GM12878 (cell line): ENCODE data around the gene GRIK1. TPM values are rescaled to one million over a fixed set of nuclear protein-coding genes. Genes with fewer than 3 reads are reported as not detected.
"Not testable (repeated sequence)": the region's sequence is repeated elsewhere in the genome, so short reads cannot be mapped to it uniquely, and the experiment has no call there.

Experiments used
- ATAC-seq: fragments of 200-7000 bp; cut with Tn5 transposase; 3 replicates; pipeline ENCODE4 v1.9.1; 2020; ENCODE audit warnings: mild to moderate bottlenecking, moderate library complexity
- BruUV-seq: library from RNA; stranded (reverse); fragments of 400-500 nt; replicated peaks from 2 replicates; lab custom pipeline; 2021; lab: Mats Ljungman, UMichigan
- CTCF ChIA-PET: fragments of 300-600 bp; sonication (Branson Sonifier 250); formaldehyde crosslinking; extraction: SDS; loops from one replicate; lab custom pipeline; 2021; ENCODE audit warnings: inconsistent platforms; lab: Yijun Ruan, JAX
- POLR2A ChIA-PET: fragments of 350-600 bp; formaldehyde crosslinking; extraction: SDS; loops from one replicate; lab custom pipeline; 2021; ENCODE audit warnings: inconsistent platforms; lab: Charles Lee
- RAD21 ChIA-PET: fragments of 300-600 bp; sonication (Branson Sonifier 250); formaldehyde crosslinking; loops from one replicate; lab custom pipeline; 2023; ENCODE audit warnings: antibody characterized with exemption; ENCODE audit not compliant: unreplicated experiment; lab: Charles Lee
- SMC1A ChIA-PET: fragments of 300-600 bp; sonication (Branson Sonifier 250); formaldehyde crosslinking; loops from one replicate; lab custom pipeline; 2023; ENCODE audit not compliant: unreplicated experiment, uncharacterized antibody; lab: Charles Lee
- DNase-seq: peaks from one replicate; pipeline ENCODE4 v3.0.0-alpha.2; 2011; ENCODE audit warnings: low read depth, low spot score
- FAIRE-seq: peaks from 3 replicates; lab custom pipeline; 2011; peaks lifted over from hg19 to GRCh38; lab: Jason Lieb, UNC
- H2AFZ ChIP-seq: 2 replicates; pipeline ENCODE4 v1.6.0; 2011; ENCODE audit warnings: low read depth, low read length, control low read depth; ENCODE audit not compliant: control insufficient read depth
- H3K27ac ChIP-seq: 2 replicates; pipeline ENCODE4 v1.5.1; 2011; ENCODE audit warnings: control low read depth; ENCODE audit not compliant: control insufficient read depth, insufficient read depth
- H3K27me3 ChIP-seq, 2 experiments: replicated peaks in 1 of 2; 2 replicates each; pipeline versions ENCODE4 v1.6.0 to v1.6.1; 2011; ENCODE audit warnings: low read length in 1 of 2; ENCODE audit not compliant: control insufficient read depth in 2 of 2, insufficient read depth in 2 of 2
- H3K36me3 ChIP-seq, 2 experiments: 2 replicates each; pipeline ENCODE4 v1.5.1; 2011; ENCODE audit warnings: low read length in 1 of 2; ENCODE audit not compliant: control insufficient read depth in 2 of 2, insufficient read depth in 2 of 2
- H3K4me1 ChIP-seq: 2 replicates; pipeline ENCODE4 v1.6.1; 2011; ENCODE audit warnings: mild to moderate bottlenecking, low read length, moderate library complexity, mixed read lengths; ENCODE audit not compliant: control insufficient read depth, insufficient read depth
- H3K4me2 ChIP-seq: 2 replicates; pipeline ENCODE4 v1.6.0; 2011; ENCODE audit warnings: control low read depth; ENCODE audit not compliant: control insufficient read depth, insufficient read depth
- H3K4me3 ChIP-seq: fragments of 200-600 bp; sonication (generic); 2 replicates; pipeline ENCODE4 v1.5.1; 2016
- H3K79me2 ChIP-seq: 2 replicates; pipeline ENCODE4 v1.6.0; 2011; ENCODE audit warnings: low read length; ENCODE audit not compliant: control insufficient read depth, insufficient read depth
- H3K9ac ChIP-seq: 2 replicates; pipeline ENCODE4 v1.8.0; 2011; ENCODE audit warnings: low read length, control low read depth, mixed read lengths; ENCODE audit not compliant: control insufficient read depth, insufficient read depth
- H3K9me3 ChIP-seq: replicated peaks from 3 replicates; pipeline ENCODE4 v1.5.1; 2011; ENCODE audit warnings: mild to moderate bottlenecking, low read length; ENCODE audit not compliant: control insufficient read depth, insufficient read depth
- H4K20me1 ChIP-seq: 2 replicates; pipeline ENCODE4 v1.6.0; 2011; ENCODE audit not compliant: control insufficient read depth, insufficient read depth
- CBFB ChIP-seq: IDR thresholded peaks from 2 replicates; pipeline ENCODE4 v1.6.1; 2016; ENCODE audit warnings: antibody characterized with exemption, low read depth
- CBX5 ChIP-seq: sonication (generic); IDR thresholded peaks from 2 replicates; pipeline ENCODE4 v1.6.1; 2016; ENCODE audit warnings: low read depth, moderate library complexity, mild to moderate bottlenecking, inconsistent platforms
- CEBPB ChIP-seq, 2 experiments: fragments of 150-350 bp in 1 of 2; IDR thresholded peaks; 2 replicates each; pipeline ENCODE4 v1.6.1; 2012 to 2014; ENCODE audit warnings: low read depth in 2 of 2, low read length in 2 of 2, borderline replicate concordance in 1 of 2, inconsistent platforms in 1 of 2
- DPF2 ChIP-seq: fragments of 450-650 bp; IDR thresholded peaks from 2 replicates; pipeline ENCODE4 v1.6.1; 2017; ENCODE audit warnings: mild to moderate bottlenecking
- MEF2B ChIP-seq: fragments of 450-650 bp; IDR thresholded peaks from 2 replicates; pipeline ENCODE4 v1.6.1; 2018; ENCODE audit warnings: mild to moderate bottlenecking, moderate library complexity; ENCODE audit not compliant: partially characterized antibody, poor library complexity, severe bottlenecking
- NRF1 ChIP-seq: conservative IDR thresholded peaks from 2 replicates; pipeline ENCODE4 v1.6.1; 2011; ENCODE audit warnings: mild to moderate bottlenecking, low read depth, low read length, improper control_type of control experiment
- SKIL ChIP-seq: fragments of 450-650 bp; IDR thresholded peaks from 2 replicates; pipeline ENCODE4 v1.6.1; 2017; ENCODE audit warnings: mild to moderate bottlenecking, low read depth, inconsistent platforms; ENCODE audit not compliant: poor library complexity, severe bottlenecking
- TCF12 ChIP-seq: IDR thresholded peaks from 2 replicates; pipeline ENCODE4 v1.6.1; 2011; ENCODE audit warnings: low read depth, mild to moderate bottlenecking, low read length
- YY1 ChIP-seq: IDR thresholded peaks from 2 replicates; pipeline ENCODE4 v1.6.1; 2011; ENCODE audit warnings: low read depth, mild to moderate bottlenecking, low read length
- WGBS: methylation state at CpG from one replicate; pipeline ENCODE4 v1.1.6; 2016; ENCODE audit warnings: low lambda C conversion rate; ENCODE audit not compliant: insufficient replicate concordance, insufficient coverage; ENCODE audit errors: missing lambda C conversion rate; 5-methylcytosine and 5-hydroxymethylcytosine counted together
- in situ Hi-C: fragments of 300-500 bp; cut with MboI; formaldehyde crosslinking; loops from 9 replicates; pipeline ENCODE4 v1.14.3; 2018; ENCODE audit warnings: mixed read lengths
- intact Hi-C: fragments of 100-400 bp; cut with micrococcal nuclease; formaldehyde crosslinking; loops from one replicate; pipeline ENCODE4 v1.14.2; 2022; ENCODE audit not compliant: unreplicated experiment
- polyA plus RNA-seq, 11 experiments: library from polyadenylated mRNA; depleted of rRNA in 4 of 11; unstranded in 6 of 11; stranded (reverse) in 5 of 11; fragments of >200 nt; fragmentation: Nextera tagmentation in 4 of 11; fragmentation: Illumina TruSeq in 1 of 11; extraction: Ambion mirVana in 4 of 11; extraction: Trizol in 1 of 11; gene quantifications; 1 replicate in 1 of 11; 2 replicates in 10 of 11; pipeline versions ENCODE4 v1.2.1 to v1.2.3, GENCODE V29; 2011 to 2016; ENCODE audit warnings: inconsistent platforms in 2 of 11, missing spikeins in 2 of 11, low read depth in 1 of 11
- total RNA-seq, 4 experiments: library from RNA; depleted of rRNA in 3 of 4; stranded (reverse); fragments of >200 nt in 3 of 4; fragmentation: Illumina TruSeq in 1 of 4; extraction: Trizol in 1 of 4; gene quantifications; 2 replicates each; pipeline versions ENCODE4 v1.2.1 to v1.2.3, GENCODE V29; 2013 to 2021

The GRIK1 gene
- total and polyA plus RNA-seq, 10 of the 15 experiments (the other 5 are each of a cell fraction or from before 2014, with no cell fraction given): 0.05 to 0.13 (median 0.09) TPM; not detected in 7

- ATAC-seq (no peak), FAIRE-seq (no peak), DNase-seq (no peak)
- CTCF ChIA-PET: no interaction called here
- TF ChIP-seq NRF1 (no peak), YY1 (no peak), TCF12 (no peak), CEBPB (IDR thresholded peaks at IDR 0.05; ENCODE audit: borderline replicate concordance in 1 of 2, low read depth in 2 of 2, low read length in 2 of 2) (no peak), SKIL (no peak), CBFB (no peak), DPF2 (no peak), MEF2B (no peak), CBX5 (no peak)
- in situ Hi-C loops: no loop called here
- SMC1A ChIA-PET: no interaction called here
- Histone ChIP-seq H3K79me2 (no peaks in the 10 kb centered on the region), H3K36me3 (no peaks in the 10 kb centered on the region), H3K4me3 (no peak overlapping the region), H4K20me1 (no peaks in the 10 kb centered on the region), H3K9ac (no peak overlapping the region), H3K9me3 (no peaks in the 10 kb centered on the region), H3K27ac (no peak overlapping the region), H2AFZ (no peak overlapping the region), H3K4me1 (no peaks in the 10 kb centered on the region), H3K27me3 (no peaks in the 10 kb centered on the region), H3K4me2 (no peak overlapping the region)
- RAD21 ChIA-PET: no interaction called here
- intact Hi-C loops: no loop called here
- WGBS: 49% methylated on average over 3 of the region's 3 CpGs
- POLR2A ChIA-PET: no interaction called here
- BruUV-seq: no TSS peak
Observed at GRCh38 chr21:29606613-29607012, 333.2 kb downstream of the GRIK1 start.

GRCh38 chr21:29605219-29605618 is 334.6 kb downstream of the GRIK1 start:
- FAIRE-seq, H3K27me3 ChIP-seq, in situ Hi-C loops, H3K4me1 ChIP-seq, SMC1A ChIA-PET, H3K36me3 ChIP-seq, H2AFZ ChIP-seq, H3K4me2 ChIP-seq, H3K9me3 ChIP-seq, H3K9ac ChIP-seq, H3K27ac ChIP-seq, POLR2A ChIA-PET, H4K20me1 ChIP-seq, ATAC-seq, intact Hi-C loops, RAD21 ChIA-PET, CTCF ChIA-PET, BruUV-seq, DNase-seq, H3K79me2 ChIP-seq, H3K4me3 ChIP-seq: not testable (repeated sequence)
- 43% methylated on average over 3 of the region's 3 CpGs for WGBS
